HEK293 (cell line): Measurements from ENCODE around the gene NUDT9.
"Not testable (repeated sequence)": the region's sequence is repeated elsewhere in the genome, so short reads cannot be mapped to it uniquely, and the experiment has no call there.

Experiments used
- CTCF ChIA-PET: fragments of 350-600 bp; formaldehyde crosslinking; extraction: SDS; loops from one replicate; lab custom pipeline; 2021; ENCODE audit warnings: antibody characterized with exemption; lab: Yijun Ruan, JAX
- POLR2A ChIA-PET: fragments of 300-600 bp; formaldehyde crosslinking; extraction: SDS; loops from one replicate; lab custom pipeline; 2020; ENCODE audit warnings: antibody characterized with exemption, inconsistent platforms; lab: Yijun Ruan, JAX
- H3K27ac ChIP-seq: fragments of 200-500 bp; sonication (Bioruptor generic); 2 replicates; pipeline ENCODE4 v1.5.1; 2014; ENCODE audit warnings: low read depth, low read length, control low read depth, inconsistent platforms; ENCODE audit errors: extremely low read depth
- H3K36me3 ChIP-seq, 2 experiments: fragments of 200-500 bp in 1 of 2; sonication (Bioruptor generic) in 1 of 2; 1 replicate in 1 of 2; 2 replicates in 1 of 2; pipeline ENCODE4 v1.5.1; 2014 to 2017; ENCODE audit warnings: inconsistent platforms in 2 of 2, low read length in 2 of 2; ENCODE audit not compliant: control insufficient read depth in 2 of 2, insufficient read depth in 1 of 2
- H3K4me1 ChIP-seq: fragments of 200-500 bp; sonication (Bioruptor generic); 2 replicates; pipeline ENCODE4 v1.5.1; 2014; ENCODE audit warnings: mild to moderate bottlenecking, low read length, inconsistent platforms; ENCODE audit not compliant: control insufficient read depth, insufficient read depth
- H3K4me3 ChIP-seq: 2 replicates; pipeline ENCODE4 v1.5.1; 2011; ENCODE audit warnings: low read depth, mild to moderate bottlenecking, control low read depth, low read length, moderate library complexity
- H3K9me3 ChIP-seq: fragments of 200-500 bp; sonication (Bioruptor generic); 2 replicates; pipeline ENCODE4 v1.5.1; 2014; ENCODE audit warnings: low read depth, low read length, inconsistent platforms; ENCODE audit not compliant: control insufficient read depth, insufficient read depth
- GFI1B ChIP-seq: fragments of 450-650 bp; formaldehyde crosslinking; IDR thresholded peaks from 2 replicates; pipeline ENCODE4 v1.5.1; 2016; ENCODE audit warnings: missing biosample characterization, missing genetic modification characterization
- GLI4 ChIP-seq: fragments of 450-650 bp; formaldehyde crosslinking; IDR thresholded peaks from 2 replicates; pipeline ENCODE4 v1.5.1; 2016; ENCODE audit warnings: missing biosample characterization, missing genetic modification characterization
- KLF16 ChIP-seq: fragments of 450-650 bp; formaldehyde crosslinking; IDR thresholded peaks from 2 replicates; pipeline ENCODE4 v1.5.1; 2017; ENCODE audit warnings: missing biosample characterization, missing genetic modification characterization
- KLF8 ChIP-seq: fragments of 450-650 bp; formaldehyde crosslinking; IDR thresholded peaks from 2 replicates; pipeline ENCODE4 v1.5.1; 2016; ENCODE audit warnings: missing biosample characterization, missing genetic modification characterization
- SP3 ChIP-seq: fragments of 450-650 bp; formaldehyde crosslinking; IDR thresholded peaks from 2 replicates; pipeline ENCODE4 v1.5.1; 2016; ENCODE audit warnings: missing biosample characterization, missing genetic modification characterization
- ZNF146 ChIP-seq: fragments of 450-650 bp; formaldehyde crosslinking; IDR thresholded peaks from 2 replicates; pipeline ENCODE4 v1.5.1; 2016; ENCODE audit warnings: missing biosample characterization, missing genetic modification characterization
- ZNF157 ChIP-seq: fragments of 450-650 bp; formaldehyde crosslinking; IDR thresholded peaks from 2 replicates; pipeline ENCODE4 v1.5.1; 2016; ENCODE audit warnings: missing biosample characterization, missing genetic modification characterization
- ZNF211 ChIP-seq: fragments of 450-650 bp; formaldehyde crosslinking; IDR thresholded peaks from 2 replicates; pipeline ENCODE4 v1.5.1; 2016; ENCODE audit warnings: low read depth, missing biosample characterization, missing genetic modification characterization
- ZNF248 ChIP-seq: fragments of 450-650 bp; formaldehyde crosslinking; IDR thresholded peaks from 2 replicates; pipeline ENCODE4 v1.5.1; 2017; ENCODE audit warnings: missing biosample characterization, missing genetic modification characterization
- ZNF274 ChIP-seq, 2 experiments: fragments of 200-500 bp in 1 of 2; fragments of 450-650 bp in 1 of 2; sonication (Bioruptor generic) in 1 of 2; formaldehyde crosslinking in 1 of 2; IDR thresholded peaks; 2 replicates each; pipeline versions ENCODE4 v1.5.1 to v1.6.1; 2014 to 2016; ENCODE audit warnings: borderline replicate concordance in 1 of 2, inconsistent platforms in 1 of 2, low read length in 1 of 2, missing biosample characterization in 1 of 2, missing genetic modification characterization in 1 of 2
- ZNF292 ChIP-seq: fragments of 450-650 bp; formaldehyde crosslinking; IDR thresholded peaks from 2 replicates; pipeline ENCODE4 v1.5.1; 2016; ENCODE audit warnings: low read depth, missing biosample characterization, missing genetic modification characterization, borderline replicate concordance
- ZNF473 ChIP-seq: fragments of 450-650 bp; formaldehyde crosslinking; IDR thresholded peaks from 2 replicates; pipeline ENCODE4 v1.5.1; 2017; ENCODE audit warnings: missing biosample characterization, missing genetic modification characterization
- ZNF521 ChIP-seq: fragments of 450-650 bp; formaldehyde crosslinking; IDR thresholded peaks from 2 replicates; pipeline ENCODE4 v1.5.1; 2017; ENCODE audit warnings: missing biosample characterization, mild to moderate bottlenecking, missing genetic modification characterization
- ZNF610 ChIP-seq: fragments of 450-650 bp; formaldehyde crosslinking; IDR thresholded peaks from 2 replicates; pipeline ENCODE4 v1.5.1; 2016; ENCODE audit warnings: missing biosample characterization, missing genetic modification characterization, borderline replicate concordance
- ZSCAN23 ChIP-seq: fragments of 450-650 bp; formaldehyde crosslinking; IDR thresholded peaks from 2 replicates; pipeline ENCODE4 v1.5.1; 2016; ENCODE audit warnings: missing biosample characterization, missing genetic modification characterization
- ZSCAN30 ChIP-seq: fragments of 450-650 bp; IDR thresholded peaks from 2 replicates; pipeline ENCODE4 v1.5.1; 2018; ENCODE audit warnings: missing biosample characterization, mild to moderate bottlenecking, missing genetic modification characterization, moderate library complexity
- TF ChIP-seq, protein P1 (sequence below): fragments of 450-650 bp; formaldehyde crosslinking; IDR thresholded peaks from 2 replicates; pipeline ENCODE4 v1.5.1; 2017; ENCODE audit warnings: missing biosample characterization, missing genetic modification characterization
- TF ChIP-seq, protein P2 (sequence below): fragments of 450-650 bp; IDR thresholded peaks from 2 replicates; pipeline ENCODE4 v1.5.1; 2018; ENCODE audit warnings: missing biosample characterization, missing genetic modification characterization
- TF ChIP-seq, protein P3 (sequence below): fragments of 450-650 bp; formaldehyde crosslinking; IDR thresholded peaks from 2 replicates; pipeline ENCODE4 v1.5.1; 2016; ENCODE audit warnings: missing biosample characterization, missing genetic modification characterization, low read depth

NUDT9 gene

DNA sequence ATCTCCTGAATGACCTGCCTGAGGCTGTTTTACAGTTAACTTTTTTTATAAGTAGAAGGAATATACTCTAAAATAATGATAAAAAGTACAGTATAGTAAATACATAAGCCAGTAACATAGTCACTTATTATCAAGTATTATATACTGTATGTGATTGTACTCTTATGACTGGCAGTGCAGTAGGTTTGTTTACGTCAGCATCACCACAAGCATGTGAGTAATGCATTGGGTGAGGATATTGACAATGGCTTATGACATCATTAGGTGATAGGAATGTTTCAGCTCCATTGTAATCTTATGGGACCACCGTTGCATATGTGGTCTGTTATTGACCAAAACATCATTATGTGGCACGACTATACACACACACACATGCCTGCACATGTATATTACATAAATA is 20.5 kb downstream of the NUDT9 start:
- no peak for TF ChIP-seq ZNF274 (IDR thresholded peaks at IDR 0.05; ENCODE audit: low read length)
- TF ChIP-seq ZNF274 (tag by site-specific recombination; IDR thresholded peaks at IDR 0.05; ENCODE audit: borderline replicate concordance) = no peak
- TF ChIP-seq, all 188 proteins: peak for 0
- no peak overlapping the region for H3K4me3 ChIP-seq
- no peaks in the 10 kb centered on the region for H3K4me1 ChIP-seq
- no peak overlapping the region for H3K27ac ChIP-seq
- H3K9me3 ChIP-seq = no peaks in the 10 kb centered on the region
- H3K36me3 ChIP-seq = peaks cover 0 to 45% of the 10 kb centered on the region in 2 experiments; a peak in 2 of 3 replicates
- POLR2A ChIA-PET = no interaction called here
- CTCF ChIA-PET = interaction anchor here (0.5 to 1.1 kb wide), 3 partner anchors 23 to 1442 kb away, joined by 3 to 4 read pairs (median 3); no protein-coding TSS in a partner anchor

DNA sequence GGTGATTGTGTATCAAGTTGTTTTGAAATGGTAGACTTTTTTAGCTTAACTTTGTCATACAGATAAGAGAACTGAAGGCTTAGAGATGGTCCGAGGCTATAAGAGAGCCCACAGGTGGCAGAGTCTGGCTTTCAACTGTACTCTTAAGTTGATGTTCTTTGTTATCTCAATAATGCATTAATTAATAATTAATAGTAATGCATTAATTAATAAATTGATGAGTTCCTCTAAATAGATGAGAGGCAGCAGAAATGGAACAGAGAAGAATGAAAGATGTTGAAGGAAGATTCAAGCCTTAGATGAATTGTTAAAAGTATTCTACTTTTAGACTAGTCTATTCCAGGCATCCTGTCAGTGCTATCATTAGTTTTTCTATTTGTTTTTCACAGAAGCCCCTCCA is 22.4 kb downstream of the NUDT9 start:
- Histone ChIP-seq H3K9me3 (no peaks in the 10 kb centered on the region), H3K4me3 (no peak overlapping the region), H3K4me1 (no peaks in the 10 kb centered on the region), H3K27ac (no peak overlapping the region), H3K36me3 (peaks cover 0 to 40% of the 10 kb centered on the region in 2 experiments; a peak in 2 of 3 replicates)
- TF ChIP-seq ZNF211 (no peak), ZNF292 (tag by site-specific recombination) (no peak), ZNF157 (tag by site-specific recombination) (no peak), KLF8 (no peak), ZNF473 (tag by site-specific recombination) (no peak)
- CTCF ChIA-PET = no interaction called here
- POLR2A ChIA-PET = no interaction called here

DNA sequence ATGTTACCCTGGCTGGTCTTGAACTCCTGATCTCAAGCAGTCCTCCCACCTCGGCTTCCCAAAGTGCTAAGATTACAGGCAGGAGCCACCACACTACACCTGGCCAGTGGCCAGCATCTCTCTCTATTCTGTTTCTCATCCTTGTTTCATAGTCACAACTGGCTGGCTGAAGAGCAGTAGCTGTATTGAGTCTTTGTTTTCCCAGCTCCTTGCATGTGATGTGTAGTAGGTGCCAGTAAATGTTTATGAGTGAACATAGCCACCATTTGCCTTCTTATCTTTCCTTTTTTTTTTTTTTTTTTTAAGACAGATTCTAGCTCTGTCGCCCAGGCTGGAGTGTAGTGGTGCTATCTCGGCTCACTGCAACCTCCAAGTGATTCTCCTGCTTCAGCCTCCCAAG is 23.6 kb downstream of the NUDT9 start:
- H3K36me3 ChIP-seq = peaks cover 0 to 44% of the 10 kb centered on the region in 2 experiments; a peak in 2 of 3 replicates
- ChIA-PET POLR2A (interaction anchor here (0.7 kb wide), 1 partner anchor 182 kb away, joined by 4 read pairs; no protein-coding TSS in a partner anchor), CTCF (no interaction called here)

DNA sequence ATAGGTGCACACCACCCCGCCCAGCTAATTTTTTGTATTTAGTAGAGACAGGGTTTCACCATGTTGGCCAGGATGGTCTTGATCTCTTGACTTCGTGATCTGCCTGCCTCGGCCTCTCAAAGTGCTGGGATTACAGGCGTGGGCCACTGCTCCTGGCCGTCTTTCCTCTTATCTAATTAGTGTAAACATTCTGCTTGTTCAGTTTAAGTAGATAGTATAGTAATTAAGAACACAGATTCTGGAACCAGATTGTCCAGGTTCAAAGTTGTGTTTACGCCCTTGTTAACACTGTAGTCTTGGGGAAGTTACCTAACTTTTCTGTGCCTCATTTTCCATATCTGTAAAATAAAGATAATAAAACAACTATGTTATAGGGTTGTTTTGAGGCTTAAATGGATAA is 24.0 kb downstream of the NUDT9 start:
- H3K4me1 ChIP-seq, CTCF ChIA-PET, H3K27ac ChIP-seq, H3K9me3 ChIP-seq, H3K4me3 ChIP-seq: not testable (repeated sequence)
- POLR2A ChIA-PET = interaction anchor here (0.7 kb wide), 1 partner anchor 183 kb away, joined by 4 read pairs; no protein-coding TSS in a partner anchor
- H3K36me3 ChIP-seq = peaks cover 0 to 47% of the 10 kb centered on the region in 2 experiments; a peak in 2 of 3 replicates

More for the DNA sequence above, 23.6 kb downstream of the NUDT9 start:
- Histone ChIP-seq H3K4me1 (no peaks in the 10 kb centered on the region), H3K4me3 (no peak overlapping the region), H3K27ac (no peak overlapping the region), H3K9me3 (no peaks in the 10 kb centered on the region)
- TF ChIP-seq ZNF146 (tag by site-specific recombination) (no peak), ZNF248 (tag by site-specific recombination) (no peak), GFI1B (tag by site-specific recombination) (no peak), KLF16 (tag by site-specific recombination) (no peak), ZSCAN23 (tag by site-specific recombination) (no peak), ZNF274 (IDR thresholded peaks at IDR 0.05; ENCODE audit: low read length) (no peak), ZNF274 (tag by site-specific recombination; IDR thresholded peaks at IDR 0.05; ENCODE audit: borderline replicate concordance) (no peak), GLI4 (tag by site-specific recombination) (no peak), ZNF610 (tag by site-specific recombination) (no peak), ZSCAN30 (tag by site-specific recombination) (no peak), SP3 (tag by site-specific recombination) (no peak), ZNF521 (no peak)
- TF ChIP-seq, protein P1, sequence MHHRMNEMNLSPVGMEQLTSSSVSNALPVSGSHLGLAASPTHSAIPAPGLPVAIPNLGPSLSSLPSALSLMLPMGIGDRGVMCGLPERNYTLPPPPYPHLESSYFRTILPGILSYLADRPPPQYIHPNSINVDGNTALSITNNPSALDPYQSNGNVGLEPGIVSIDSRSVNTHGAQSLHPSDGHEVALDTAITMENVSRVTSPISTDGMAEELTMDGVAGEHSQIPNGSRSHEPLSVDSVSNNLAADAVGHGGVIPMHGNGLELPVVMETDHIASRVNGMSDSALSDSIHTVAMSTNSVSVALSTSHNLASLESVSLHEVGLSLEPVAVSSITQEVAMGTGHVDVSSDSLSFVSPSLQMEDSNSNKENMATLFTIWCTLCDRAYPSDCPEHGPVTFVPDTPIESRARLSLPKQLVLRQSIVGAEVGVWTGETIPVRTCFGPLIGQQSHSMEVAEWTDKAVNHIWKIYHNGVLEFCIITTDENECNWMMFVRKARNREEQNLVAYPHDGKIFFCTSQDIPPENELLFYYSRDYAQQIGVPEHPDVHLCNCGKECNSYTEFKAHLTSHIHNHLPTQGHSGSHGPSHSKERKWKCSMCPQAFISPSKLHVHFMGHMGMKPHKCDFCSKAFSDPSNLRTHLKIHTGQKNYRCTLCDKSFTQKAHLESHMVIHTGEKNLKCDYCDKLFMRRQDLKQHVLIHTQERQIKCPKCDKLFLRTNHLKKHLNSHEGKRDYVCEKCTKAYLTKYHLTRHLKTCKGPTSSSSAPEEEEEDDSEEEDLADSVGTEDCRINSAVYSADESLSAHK (tag by site-specific recombination) = no peak
- TF ChIP-seq, protein P2, sequence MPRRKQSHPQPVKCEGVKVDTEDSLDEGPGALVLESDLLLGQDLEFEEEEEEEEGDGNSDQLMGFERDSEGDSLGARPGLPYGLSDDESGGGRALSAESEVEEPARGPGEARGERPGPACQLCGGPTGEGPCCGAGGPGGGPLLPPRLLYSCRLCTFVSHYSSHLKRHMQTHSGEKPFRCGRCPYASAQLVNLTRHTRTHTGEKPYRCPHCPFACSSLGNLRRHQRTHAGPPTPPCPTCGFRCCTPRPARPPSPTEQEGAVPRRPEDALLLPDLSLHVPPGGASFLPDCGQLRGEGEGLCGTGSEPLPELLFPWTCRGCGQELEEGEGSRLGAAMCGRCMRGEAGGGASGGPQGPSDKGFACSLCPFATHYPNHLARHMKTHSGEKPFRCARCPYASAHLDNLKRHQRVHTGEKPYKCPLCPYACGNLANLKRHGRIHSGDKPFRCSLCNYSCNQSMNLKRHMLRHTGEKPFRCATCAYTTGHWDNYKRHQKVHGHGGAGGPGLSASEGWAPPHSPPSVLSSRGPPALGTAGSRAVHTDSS (tag by site-specific recombination) = no peak
- TF ChIP-seq, protein P3, sequence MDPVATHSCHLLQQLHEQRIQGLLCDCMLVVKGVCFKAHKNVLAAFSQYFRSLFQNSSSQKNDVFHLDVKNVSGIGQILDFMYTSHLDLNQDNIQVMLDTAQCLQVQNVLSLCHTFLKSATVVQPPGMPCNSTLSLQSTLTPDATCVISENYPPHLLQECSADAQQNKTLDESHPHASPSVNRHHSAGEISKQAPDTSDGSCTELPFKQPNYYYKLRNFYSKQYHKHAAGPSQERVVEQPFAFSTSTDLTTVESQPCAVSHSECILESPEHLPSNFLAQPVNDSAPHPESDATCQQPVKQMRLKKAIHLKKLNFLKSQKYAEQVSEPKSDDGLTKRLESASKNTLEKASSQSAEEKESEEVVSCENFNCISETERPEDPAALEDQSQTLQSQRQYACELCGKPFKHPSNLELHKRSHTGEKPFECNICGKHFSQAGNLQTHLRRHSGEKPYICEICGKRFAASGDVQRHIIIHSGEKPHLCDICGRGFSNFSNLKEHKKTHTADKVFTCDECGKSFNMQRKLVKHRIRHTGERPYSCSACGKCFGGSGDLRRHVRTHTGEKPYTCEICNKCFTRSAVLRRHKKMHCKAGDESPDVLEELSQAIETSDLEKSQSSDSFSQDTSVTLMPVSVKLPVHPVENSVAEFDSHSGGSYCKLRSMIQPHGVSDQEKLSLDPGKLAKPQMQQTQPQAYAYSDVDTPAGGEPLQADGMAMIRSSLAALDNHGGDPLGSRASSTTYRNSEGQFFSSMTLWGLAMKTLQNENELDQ (tag by site-specific recombination) = no peak
